A549 (cell line): Measurements from ENCODE around the gene KLHL22. TPM values are rescaled to one million over a fixed set of nuclear protein-coding genes. Genes with fewer than 3 reads are reported as not detected.

Experiments
- ATAC-seq, 2 experiments: fragments of 200-7000 bp in 1 of 2; fragments of >200 bp in 1 of 2; cut with Nextera tagmentation in 1 of 2; cut with Tn5 transposase in 1 of 2; 3 replicates each; pipeline versions ENCODE4 v1.8.0 to v1.9.1; 2018 to 2020; ENCODE audit warnings: mild to moderate bottlenecking in 1 of 2, moderate library complexity in 1 of 2
- CTCF ChIA-PET: fragments of 300-600 bp; sonication (Branson Sonifier 250); formaldehyde crosslinking; extraction: SDS; loops from one replicate; lab custom pipeline; 2021; ENCODE audit warnings: antibody characterized with exemption, inconsistent platforms; lab: Yijun Ruan, JAX
- POLR2A ChIA-PET: fragments of 350-600 bp; formaldehyde crosslinking; extraction: SDS; loops from one replicate; lab custom pipeline; 2021; ENCODE audit warnings: antibody characterized with exemption, inconsistent platforms; lab: Yijun Ruan, JAX
- DNase-seq, 2 experiments: peaks; one replicate each; pipeline versions ENCODE4 v3.0.0 to v3.0.0-alpha.2; 2011 to 2016; ENCODE audit warnings: low read depth in 1 of 2, low spot score in 1 of 2
- FAIRE-seq: peaks from 2 replicates; lab custom pipeline; 2011; peaks lifted over from hg19 to GRCh38; lab: Jason Lieb, UNC
- H3K27ac ChIP-seq, 2 experiments: fragments of >200 bp; sonication (Bioruptor Twin); formaldehyde crosslinking; 3 replicates each; pipeline ENCODE4 v1.5.1; 2016 to 2017
- H3K4me1 ChIP-seq: fragments of >200 bp; sonication (Bioruptor Twin); formaldehyde crosslinking; 3 replicates; pipeline ENCODE4 v1.6.1; 2016
- H3K4me2 ChIP-seq: fragments of >200 bp; sonication (Bioruptor Twin); formaldehyde crosslinking; 3 replicates; pipeline ENCODE4 v1.6.1; 2016
- H3K4me3 ChIP-seq: fragments of >200 bp; sonication (Bioruptor Twin); formaldehyde crosslinking; 3 replicates; pipeline ENCODE4 v1.5.1; 2016
- H3K9me3 ChIP-seq: fragments of >200 bp; sonication (Bioruptor Twin); formaldehyde crosslinking; 3 replicates; pipeline ENCODE4 v1.6.1; 2016
- ATOH8 ChIP-seq: fragments of 250-450 bp; sonication (Bioruptor Pico); IDR thresholded peaks from 2 replicates; pipeline ENCODE4 v1.5.0; 2020; ENCODE audit warnings: low read depth, mild to moderate bottlenecking, moderate library complexity
- CBX2 ChIP-seq: fragments of 200-600 bp; sonication (generic); IDR thresholded peaks from 2 replicates; pipeline ENCODE4 v1.6.1; 2016; ENCODE audit warnings: low read depth, mild to moderate bottlenecking, borderline replicate concordance
- CHD4 ChIP-seq: fragments of 200-600 bp; sonication (generic); IDR thresholded peaks from 2 replicates; pipeline ENCODE4 v1.6.1; 2016; ENCODE audit warnings: antibody characterized with exemption, mild to moderate bottlenecking, borderline replicate concordance
- CTCF ChIP-seq: fragments of >200 bp; sonication (Bioruptor Twin); formaldehyde crosslinking; IDR thresholded peaks from 3 replicates; pipeline ENCODE4 v1.5.1; 2016
- E2F6 ChIP-seq: IDR thresholded peaks from 2 replicates; pipeline ENCODE4 v1.6.1; 2012; ENCODE audit warnings: low read depth, borderline replicate concordance
- EHF ChIP-seq: fragments of 250-450 bp; sonication (Bioruptor Pico); IDR thresholded peaks from 2 replicates; pipeline ENCODE4 v1.5.0; 2020; ENCODE audit warnings: mild to moderate bottlenecking
- ELK1 ChIP-seq: fragments of 150-350 bp; IDR thresholded peaks from 2 replicates; pipeline ENCODE4 v1.6.1; 2014; ENCODE audit warnings: low read depth, mild to moderate bottlenecking, low read length
- ESRRA ChIP-seq: fragments of 150-350 bp; IDR thresholded peaks from 2 replicates; pipeline ENCODE4 v1.6.1; 2014; ENCODE audit warnings: mild to moderate bottlenecking, low read length, borderline replicate concordance
- FOSB ChIP-seq: fragments of 250-450 bp; sonication (Bioruptor Pico); IDR thresholded peaks from 2 replicates; pipeline ENCODE4 v1.5.0; 2020; ENCODE audit warnings: mild to moderate bottlenecking, moderate library complexity
- FOXS1 ChIP-seq: fragments of 250-450 bp; sonication (Bioruptor Pico); IDR thresholded peaks from 2 replicates; pipeline ENCODE4 v1.5.0; 2020; ENCODE audit warnings: mild to moderate bottlenecking, moderate library complexity
- GATA3 ChIP-seq: IDR thresholded peaks from 2 replicates; pipeline ENCODE4 v1.6.1; 2012; ENCODE audit warnings: borderline replicate concordance
- HES2 ChIP-seq: fragments of >200 bp; sonication (Bioruptor Twin); formaldehyde crosslinking; IDR thresholded peaks from 2 replicates; pipeline ENCODE4 v1.6.1; 2016
- HEYL ChIP-seq: fragments of 250-450 bp; sonication (Bioruptor Pico); IDR thresholded peaks from 2 replicates; pipeline ENCODE4 v1.8.0; 2021; ENCODE audit warnings: mild to moderate bottlenecking, moderate library complexity
- HOXB13 ChIP-seq: fragments of 250-450 bp; sonication (Bioruptor Pico); IDR thresholded peaks from 2 replicates; pipeline ENCODE4 v1.5.0; 2020; ENCODE audit warnings: low read depth, mild to moderate bottlenecking, moderate library complexity
- HOXB5 ChIP-seq: fragments of 250-450 bp; sonication (Bioruptor Pico); IDR thresholded peaks from 2 replicates; pipeline ENCODE4 v1.5.0; 2020; ENCODE audit warnings: mild to moderate bottlenecking, moderate library complexity
- JUNB ChIP-seq: fragments of >200 bp; sonication (Bioruptor Twin); formaldehyde crosslinking; IDR thresholded peaks from 2 replicates; pipeline ENCODE4 v1.6.1; 2016
- MAFK ChIP-seq: fragments of 450-650 bp; IDR thresholded peaks from 2 replicates; pipeline ENCODE4 v1.6.1; 2014; ENCODE audit not compliant: partially characterized antibody
- MAX ChIP-seq: IDR thresholded peaks from 2 replicates; pipeline ENCODE4 v1.6.1; 2012
- MAZ ChIP-seq: fragments of 150-350 bp; IDR thresholded peaks from 2 replicates; pipeline ENCODE4 v1.6.1; 2014; ENCODE audit warnings: antibody characterized with exemption, low read depth, low read length, borderline replicate concordance
- MYC ChIP-seq: IDR thresholded peaks from 2 replicates; pipeline ENCODE4 v1.6.1; 2012; ENCODE audit warnings: mild to moderate bottlenecking, inconsistent platforms, low read length, improper control_type of control experiment, borderline replicate concordance
- NFE2L2 ChIP-seq: fragments of 150-350 bp; conservative IDR thresholded peaks from 2 replicates; pipeline ENCODE4 v1.6.1; 2014; ENCODE audit warnings: low read length
- NPAS2 ChIP-seq: fragments of 250-450 bp; sonication (Bioruptor Pico); IDR thresholded peaks from 2 replicates; pipeline ENCODE4 v1.8.0; 2022; ENCODE audit warnings: mild to moderate bottlenecking, moderate library complexity, borderline replicate concordance
- PHF8 ChIP-seq: fragments of 200-600 bp; sonication (generic); IDR thresholded peaks from 2 replicates; pipeline ENCODE4 v1.6.1; 2016; ENCODE audit warnings: low read depth, mild to moderate bottlenecking, antibody characterized with exemption, moderate library complexity, borderline replicate concordance
- POLR2A ChIP-seq: IDR thresholded peaks from 2 replicates; pipeline ENCODE4 v1.6.1; 2012; ENCODE audit warnings: mild to moderate bottlenecking, low read length
- POLR2AphosphoS2 ChIP-seq: conservative IDR thresholded peaks from 2 replicates; pipeline ENCODE4 v1.6.1; 2012; ENCODE audit warnings: low read length, improper control_type of control experiment, inconsistent platforms
- RAD21 ChIP-seq, 2 experiments: fragments of >200 bp in 1 of 2; sonication (Bioruptor Twin) in 1 of 2; formaldehyde crosslinking in 1 of 2; IDR thresholded peaks in 1 of 2; conservative IDR thresholded peaks in 1 of 2; 2 replicates in 1 of 2; 3 replicates in 1 of 2; pipeline ENCODE4 v1.6.1; 2012 to 2018; ENCODE audit warnings: inconsistent platforms in 1 of 2
- RARB ChIP-seq: fragments of 250-450 bp; sonication (Bioruptor Pico); IDR thresholded peaks from 2 replicates; pipeline ENCODE4 v1.8.0; 2021; ENCODE audit warnings: mild to moderate bottlenecking, moderate library complexity
- REST ChIP-seq: fragments of 200-600 bp; sonication (generic); IDR thresholded peaks from 2 replicates; pipeline ENCODE4 v1.6.1; 2016; ENCODE audit warnings: antibody characterized with exemption, mild to moderate bottlenecking, moderate library complexity
- SMC3 ChIP-seq: fragments of >200 bp; sonication (Bioruptor Twin); formaldehyde crosslinking; IDR thresholded peaks from 3 replicates; pipeline ENCODE4 v1.6.1; 2018; ENCODE audit warnings: inconsistent platforms
- ZC3H11A ChIP-seq: fragments of 450-650 bp; IDR thresholded peaks from 2 replicates; pipeline ENCODE4 v1.6.1; 2014; ENCODE audit warnings: antibody characterized with exemption, mild to moderate bottlenecking
- ZFP36 ChIP-seq: fragments of 450-650 bp; IDR thresholded peaks from 2 replicates; pipeline ENCODE4 v1.6.1; 2014; ENCODE audit warnings: borderline replicate concordance; ENCODE audit not compliant: partially characterized antibody
- ZSCAN20 ChIP-seq: fragments of 250-450 bp; sonication (Bioruptor Pico); IDR thresholded peaks from 2 replicates; pipeline ENCODE4 v1.8.0; 2022; ENCODE audit warnings: mild to moderate bottlenecking, moderate library complexity
- WGBS: methylation state at CpG from one replicate; pipeline ENCODE4 v1.1.6; 2017; ENCODE audit errors: missing lambda C conversion rate; 5-methylcytosine and 5-hydroxymethylcytosine counted together
- polyA plus RNA-seq, 4 experiments: library from polyadenylated mRNA; depleted of rRNA in 3 of 4; stranded (reverse); fragments of >200 nt; fragmentation: RNase III in 1 of 4; extraction: RNeasy Plus Mini Kit Qiagen cat#74134 plus additional on column Dnase treatment in 1 of 4; gene quantifications; 2 replicates in 3 of 4; 3 replicates in 1 of 4; pipeline ENCODE4 v1.2.3, GENCODE V29; 2011 to 2017

KLHL22 gene
- polyA plus RNA-seq, 2 of the 4 experiments (the other 2 are of a cell fraction): 11.7 TPM

GRCh38 chr22:20430720-20431510 is 64.7 kb downstream of the KLHL22 start:
- H3K4me2 ChIP-seq: peak overlapping the region; percentile 99
- peaks cover 5% of the 10 kb centered on the region; the same call in 1 of the 3 replicates for H3K4me1 ChIP-seq
- ChIA-PET POLR2A (no interaction called here), CTCF (interaction anchor here (1.1 to 2.3 kb wide), 2 partner anchors 13 kb away, joined by 6 to 14 read pairs; no protein-coding TSS in a partner anchor)
- H3K27ac ChIP-seq: peak overlapping the region in 1 of 2 experiments; percentile 55; a peak in 2 of 6 replicates
- no peak for FAIRE-seq
- WGBS: 0% methylated on average over 3 of the region's 94 CpGs
- H3K9me3 ChIP-seq: no peaks in the 10 kb centered on the region
- peak overlapping the region; percentile 41 for H3K4me3 ChIP-seq
- ATAC-seq: peak; percentile 84 to 86
- DNase-seq: peak; percentile 65 to 73
- TF ChIP-seq REST: no peak
- TF ChIP-seq MAZ: no peak
- TF ChIP-seq GATA3: no peak
- no peak for TF ChIP-seq HEYL
- TF ChIP-seq MYC: no peak
- TF ChIP-seq CHD4: no peak
- no peak for TF ChIP-seq FOXS1 (CRISPR knock-in tag)
- TF ChIP-seq ESRRA: no peak
- no peak for TF ChIP-seq HES2
- no peak for TF ChIP-seq JUNB
- no peak for TF ChIP-seq EHF (CRISPR knock-in tag)
- peak; percentile 33; the same call in 2 of the 3 replicates for TF ChIP-seq SMC3
- no peak for TF ChIP-seq ZC3H11A
- no peak for TF ChIP-seq HOXB5 (CRISPR knock-in tag)
- TF ChIP-seq RARB (CRISPR knock-in tag): no peak
- TF ChIP-seq ZSCAN20: no peak
- TF ChIP-seq CBX2: no peak
- no peak for TF ChIP-seq MAFK
- no peak for TF ChIP-seq POLR2A
- no peak for TF ChIP-seq NFE2L2
- no peak for TF ChIP-seq ZFP36
- no peak for TF ChIP-seq RAD21 (conservative IDR thresholded peaks at IDR 0.05 in 1 of 2, IDR thresholded peaks at IDR 0.05 in 1 of 2)
- no peak for TF ChIP-seq ELK1
- peak; percentile 78 for TF ChIP-seq MAX
- TF ChIP-seq FOSB (CRISPR knock-in tag): no peak
- TF ChIP-seq NPAS2 (CRISPR knock-in tag): no peak
- TF ChIP-seq HOXB13 (CRISPR knock-in tag): no peak
- TF ChIP-seq CTCF: peak; percentile 26; the same call in 2 of the 3 replicates
- TF ChIP-seq E2F6: peak; percentile 70; the same call in 1 of the 2 replicates
- TF ChIP-seq PHF8: no peak
- TF ChIP-seq ATOH8 (CRISPR knock-in tag): no peak
- TF ChIP-seq POLR2AphosphoS2: no peak
